ENCODE measurements around the gene CALY.

Gene CALY

GRCh38 chr10:133316732-133317131 lies 20.0 kb downstream of the CALY start:
- WGBS, 2 experiments (ENCODE audit: insufficient coverage in 2 of 2), result no CpG with 5 or more reads among the region's 7 CpGs
- Histone ChIP-seq H3K27ac (ENCODE audit: low read depth, low read length, severe bottlenecking) (no peak overlapping the region), H3K4me3 (ENCODE audit: extremely low read depth, insufficient read depth, low read length, poor library complexity, severe bottlenecking) (no peak overlapping the region), H3K36me3 (ENCODE audit: control insufficient read depth, insufficient read depth, low read length) (peaks cover 11% of the 10 kb centered on the region), H3K4me1 (ENCODE audit: control insufficient read depth, insufficient read depth, low read length, poor library complexity, severe bottlenecking) (no peaks in the 10 kb centered on the region), H3K9me3 (ENCODE audit: control insufficient read depth, low read length) (no peaks in the 10 kb centered on the region)

- H3K27ac ChIP-seq (ENCODE audit: low read depth, low read length, severe bottlenecking), result no peak overlapping the region
- no peaks in the 10 kb centered on the region for H3K9me3 ChIP-seq (ENCODE audit: control insufficient read depth, low read length)
- H3K4me3 ChIP-seq (ENCODE audit: extremely low read depth, insufficient read depth, low read length, poor library complexity, severe bottlenecking), result no peak overlapping the region
- H3K4me1 ChIP-seq (ENCODE audit: control insufficient read depth, insufficient read depth, low read length, poor library complexity, severe bottlenecking), result no peaks in the 10 kb centered on the region
- 81 to 100% methylated on average over 1 to 2 of the region's 9 CpGs for WGBS, 2 experiments (ENCODE audit: insufficient coverage in 2 of 2)
- peaks cover 11% of the 10 kb centered on the region for H3K36me3 ChIP-seq (ENCODE audit: control insufficient read depth, insufficient read depth, low read length)
These were observed 20.4 kb downstream of the CALY start for GRCh38 chr10:133316266-133316665.

GRCh38 chr10:133315847-133316246 lies 20.8 kb downstream of the CALY start:
- Histone ChIP-seq H3K27ac (ENCODE audit: low read depth, low read length, severe bottlenecking) (no peak overlapping the region), H3K4me3 (ENCODE audit: extremely low read depth, insufficient read depth, low read length, poor library complexity, severe bottlenecking) (no peak overlapping the region), H3K9me3 (ENCODE audit: control insufficient read depth, low read length) (no peaks in the 10 kb centered on the region), H3K36me3 (ENCODE audit: control insufficient read depth, insufficient read depth, low read length) (peaks cover 13% of the 10 kb centered on the region), H3K4me1 (ENCODE audit: control insufficient read depth, insufficient read depth, low read length, poor library complexity, severe bottlenecking) (no peaks in the 10 kb centered on the region)
- WGBS, 2 experiments (ENCODE audit: insufficient coverage in 2 of 2), result 88 to 92% methylated on average over 3 to 5 of the region's 5 CpGs

GRCh38 chr10:133314911-133315310 lies 21.8 kb downstream of the CALY start:
- no peak overlapping the region for H3K27ac ChIP-seq (ENCODE audit: low read depth, low read length, severe bottlenecking)
- H3K4me1 ChIP-seq (ENCODE audit: control insufficient read depth, insufficient read depth, low read length, poor library complexity, severe bottlenecking), result no peaks in the 10 kb centered on the region
- H3K36me3 ChIP-seq (ENCODE audit: control insufficient read depth, insufficient read depth, low read length), result peaks cover 22% of the 10 kb centered on the region
- H3K4me3 ChIP-seq (ENCODE audit: extremely low read depth, insufficient read depth, low read length, poor library complexity, severe bottlenecking), result no peak overlapping the region
- WGBS, 2 experiments (ENCODE audit: insufficient coverage in 2 of 2), result 90 to 92% methylated on average over 11 to 12 of the region's 12 CpGs
- H3K9me3 ChIP-seq (ENCODE audit: control insufficient read depth, low read length), result no peaks in the 10 kb centered on the region

GRCh38 chr10:133313192-133313591 lies 23.5 kb downstream of the CALY start:
- H3K27ac ChIP-seq (ENCODE audit: low read depth, low read length, severe bottlenecking), result no peak overlapping the region
- no peak overlapping the region for H3K4me3 ChIP-seq (ENCODE audit: extremely low read depth, insufficient read depth, low read length, poor library complexity, severe bottlenecking)
- no peaks in the 10 kb centered on the region for H3K9me3 ChIP-seq (ENCODE audit: control insufficient read depth, low read length)
- no peaks in the 10 kb centered on the region for H3K4me1 ChIP-seq (ENCODE audit: control insufficient read depth, insufficient read depth, low read length, poor library complexity, severe bottlenecking)
- 88% methylated on average over 3 of the region's 4 CpGs; no CpG with 5 or more reads in 1 of the 2 experiments for WGBS, 2 experiments (ENCODE audit: insufficient coverage in 2 of 2)
- H3K36me3 ChIP-seq (ENCODE audit: control insufficient read depth, insufficient read depth, low read length), result peaks cover 26% of the 10 kb centered on the region

- Histone ChIP-seq H3K36me3 (ENCODE audit: control insufficient read depth, insufficient read depth, low read length) (peaks cover 26% of the 10 kb centered on the region), H3K4me3 (ENCODE audit: extremely low read depth, insufficient read depth, low read length, poor library complexity, severe bottlenecking) (no peak overlapping the region), H3K9me3 (ENCODE audit: control insufficient read depth, low read length) (no peaks in the 10 kb centered on the region), H3K27ac (ENCODE audit: low read depth, low read length, severe bottlenecking) (no peak overlapping the region), H3K4me1 (ENCODE audit: control insufficient read depth, insufficient read depth, low read length, poor library complexity, severe bottlenecking) (no peaks in the 10 kb centered on the region)
- WGBS, 2 experiments (ENCODE audit: insufficient coverage in 2 of 2), result 94 to 95% methylated on average over 3 to 7 of the region's 9 CpGs
These were observed 23.9 kb downstream of the CALY start for GRCh38 chr10:133312769-133313145.

- Histone ChIP-seq H3K4me3 (ENCODE audit: extremely low read depth, insufficient read depth, low read length, poor library complexity, severe bottlenecking) (no peak overlapping the region), H3K27ac (ENCODE audit: low read depth, low read length, severe bottlenecking) (no peak overlapping the region), H3K36me3 (ENCODE audit: control insufficient read depth, insufficient read depth, low read length) (peaks cover 26% of the 10 kb centered on the region), H3K9me3 (ENCODE audit: control insufficient read depth, low read length) (no peaks in the 10 kb centered on the region), H3K4me1 (ENCODE audit: control insufficient read depth, insufficient read depth, low read length, poor library complexity, severe bottlenecking) (no peaks in the 10 kb centered on the region)
- WGBS, 2 experiments (ENCODE audit: insufficient coverage in 2 of 2), result 91 to 97% methylated on average over 18 to 21 of the region's 23 CpGs
These were observed 24.5 kb downstream of the CALY start for GRCh38 chr10:133312016-133312768.

GRCh38 chr10:133311570-133311969 lies 25.1 kb downstream of the CALY start:
- WGBS, 2 experiments (ENCODE audit: insufficient coverage in 2 of 2), result 91 to 96% methylated on average over 10 of the region's 10 CpGs
- peaks cover 30% of the 10 kb centered on the region for H3K36me3 ChIP-seq (ENCODE audit: control insufficient read depth, insufficient read depth, low read length)
- H3K4me1 ChIP-seq (ENCODE audit: control insufficient read depth, insufficient read depth, low read length, poor library complexity, severe bottlenecking), result no peaks in the 10 kb centered on the region
- H3K9me3 ChIP-seq (ENCODE audit: control insufficient read depth, low read length), result no peaks in the 10 kb centered on the region
- H3K4me3 ChIP-seq (ENCODE audit: extremely low read depth, insufficient read depth, low read length, poor library complexity, severe bottlenecking), result no peak overlapping the region
- H3K27ac ChIP-seq (ENCODE audit: low read depth, low read length, severe bottlenecking), result no peak overlapping the region

GRCh38 chr10:133310789-133311188 lies 25.9 kb downstream of the CALY start:
- Histone ChIP-seq H3K4me3 (ENCODE audit: extremely low read depth, insufficient read depth, low read length, poor library complexity, severe bottlenecking) (no peak overlapping the region), H3K4me1 (ENCODE audit: control insufficient read depth, insufficient read depth, low read length, poor library complexity, severe bottlenecking) (peaks cover 1% of the 10 kb centered on the region)
- 85 to 100% methylated on average over 5 to 6 of the region's 8 CpGs for WGBS, 2 experiments (ENCODE audit: insufficient coverage in 2 of 2)

GRCh38 chr10:133310399-133310755 lies 26.3 kb downstream of the CALY start:
- 95 to 96% methylated on average over 12 to 15 of the region's 16 CpGs for WGBS, 2 experiments (ENCODE audit: insufficient coverage in 2 of 2)
- H3K9me3 ChIP-seq (ENCODE audit: control insufficient read depth, low read length), result no peaks in the 10 kb centered on the region
- H3K36me3 ChIP-seq (ENCODE audit: control insufficient read depth, insufficient read depth, low read length), result peaks cover 30% of the 10 kb centered on the region
- H3K4me3 ChIP-seq (ENCODE audit: extremely low read depth, insufficient read depth, low read length, poor library complexity, severe bottlenecking), result no peak overlapping the region
- H3K4me1 ChIP-seq (ENCODE audit: control insufficient read depth, insufficient read depth, low read length, poor library complexity, severe bottlenecking), result peaks cover 2% of the 10 kb centered on the region
- H3K27ac ChIP-seq (ENCODE audit: low read depth, low read length, severe bottlenecking), result no peak overlapping the region

More at GRCh38 chr10:133310789-133311188, 25.9 kb downstream of the CALY start:
- H3K9me3 ChIP-seq (ENCODE audit: control insufficient read depth, low read length), result no peaks in the 10 kb centered on the region
- no peak overlapping the region for H3K27ac ChIP-seq (ENCODE audit: low read depth, low read length, severe bottlenecking)
- peaks cover 30% of the 10 kb centered on the region for H3K36me3 ChIP-seq (ENCODE audit: control insufficient read depth, insufficient read depth, low read length)

GRCh38 chr10:133309720-133310398 lies 26.8 kb downstream of the CALY start:
- H3K4me1 ChIP-seq (ENCODE audit: control insufficient read depth, insufficient read depth, low read length, poor library complexity, severe bottlenecking), result peaks cover 2% of the 10 kb centered on the region
- H3K4me3 ChIP-seq (ENCODE audit: extremely low read depth, insufficient read depth, low read length, poor library complexity, severe bottlenecking), result peak overlapping the region; percentile 87
- WGBS, 2 experiments (ENCODE audit: insufficient coverage in 2 of 2), result 97% methylated on average over 27 to 33 of the region's 33 CpGs
- peaks cover 30% of the 10 kb centered on the region for H3K36me3 ChIP-seq (ENCODE audit: control insufficient read depth, insufficient read depth, low read length)
- H3K27ac ChIP-seq (ENCODE audit: low read depth, low read length, severe bottlenecking), result no peak overlapping the region
- no peaks in the 10 kb centered on the region for H3K9me3 ChIP-seq (ENCODE audit: control insufficient read depth, low read length)

Measured in mesodermal cell (in vitro differentiated cells).